PC-9 (cell line): Measurements from ENCODE around the gene USP2.

Source experiments
- EZH2 ChIP-seq: fragments of 200-600 bp; sonication (generic); IDR thresholded peaks from 2 replicates; pipeline ENCODE4 v1.8.0; 2017; ENCODE audit warnings: antibody characterized with exemption, low read depth
- TF ChIP-seq, protein P1 (sequence below): fragments of 200-600 bp; sonication (generic); conservative IDR thresholded peaks from 2 replicates; pipeline ENCODE4 v1.6.1; 2017; ENCODE audit warnings: mixed run types, antibody characterized with exemption, mild to moderate bottlenecking, moderate library complexity

DNA sequence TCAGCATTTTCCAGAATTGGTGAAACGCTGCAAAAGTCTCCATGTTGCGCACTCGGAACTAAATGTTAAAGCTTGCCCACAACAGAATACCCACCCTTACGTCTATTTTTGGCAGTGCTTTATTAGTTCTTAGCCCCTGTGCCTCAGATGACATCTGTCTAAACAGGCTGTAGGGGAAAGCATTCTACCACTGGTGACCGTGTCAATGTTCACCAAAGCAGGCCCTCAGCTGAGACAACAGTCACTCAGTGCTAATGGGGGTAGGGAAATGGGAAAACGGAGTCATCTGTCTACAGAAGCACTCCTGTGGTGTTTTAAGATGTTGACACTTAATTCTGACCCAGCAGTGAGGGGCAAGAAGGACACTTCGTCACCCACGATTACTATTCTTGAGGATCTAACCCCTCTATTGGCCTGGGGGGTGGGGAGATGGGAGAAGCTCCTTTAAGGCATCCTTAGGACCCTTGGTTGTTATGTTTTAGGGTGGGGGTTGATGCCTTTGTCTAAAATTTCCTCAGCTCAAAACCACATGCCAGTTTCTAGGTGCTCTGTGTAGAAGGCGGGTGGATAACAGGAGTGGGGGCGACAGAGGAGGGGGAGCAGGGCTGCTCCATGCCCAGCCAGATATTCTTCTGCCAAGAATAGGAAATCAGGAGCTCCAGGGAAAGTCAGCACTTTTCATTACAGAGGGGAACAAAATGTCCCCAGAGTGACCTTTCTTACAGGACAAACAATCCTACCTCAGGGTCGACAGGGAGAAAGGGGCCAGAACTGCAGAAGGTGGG lies 19.4 kb downstream of the USP2 start:
- no peak for TF ChIP-seq EZH2
- TF ChIP-seq, protein P1, sequence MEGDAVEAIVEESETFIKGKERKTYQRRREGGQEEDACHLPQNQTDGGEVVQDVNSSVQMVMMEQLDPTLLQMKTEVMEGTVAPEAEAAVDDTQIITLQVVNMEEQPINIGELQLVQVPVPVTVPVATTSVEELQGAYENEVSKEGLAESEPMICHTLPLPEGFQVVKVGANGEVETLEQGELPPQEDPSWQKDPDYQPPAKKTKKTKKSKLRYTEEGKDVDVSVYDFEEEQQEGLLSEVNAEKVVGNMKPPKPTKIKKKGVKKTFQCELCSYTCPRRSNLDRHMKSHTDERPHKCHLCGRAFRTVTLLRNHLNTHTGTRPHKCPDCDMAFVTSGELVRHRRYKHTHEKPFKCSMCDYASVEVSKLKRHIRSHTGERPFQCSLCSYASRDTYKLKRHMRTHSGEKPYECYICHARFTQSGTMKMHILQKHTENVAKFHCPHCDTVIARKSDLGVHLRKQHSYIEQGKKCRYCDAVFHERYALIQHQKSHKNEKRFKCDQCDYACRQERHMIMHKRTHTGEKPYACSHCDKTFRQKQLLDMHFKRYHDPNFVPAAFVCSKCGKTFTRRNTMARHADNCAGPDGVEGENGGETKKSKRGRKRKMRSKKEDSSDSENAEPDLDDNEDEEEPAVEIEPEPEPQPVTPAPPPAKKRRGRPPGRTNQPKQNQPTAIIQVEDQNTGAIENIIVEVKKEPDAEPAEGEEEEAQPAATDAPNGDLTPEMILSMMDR, result no peak
